SH-SY5Y (cell line): ENCODE results near the gene MAST4.

Source experiments
- GATA2 ChIP-seq: IDR thresholded peaks from 2 replicates; pipeline ENCODE4 v1.6.1; 2011; ENCODE audit warnings: mild to moderate bottlenecking, low read depth, low read length
- GATA3 ChIP-seq: IDR thresholded peaks from 2 replicates; pipeline ENCODE4 v1.6.1; 2011; ENCODE audit warnings: low read depth, mild to moderate bottlenecking, low read length, moderate library complexity

DNA sequence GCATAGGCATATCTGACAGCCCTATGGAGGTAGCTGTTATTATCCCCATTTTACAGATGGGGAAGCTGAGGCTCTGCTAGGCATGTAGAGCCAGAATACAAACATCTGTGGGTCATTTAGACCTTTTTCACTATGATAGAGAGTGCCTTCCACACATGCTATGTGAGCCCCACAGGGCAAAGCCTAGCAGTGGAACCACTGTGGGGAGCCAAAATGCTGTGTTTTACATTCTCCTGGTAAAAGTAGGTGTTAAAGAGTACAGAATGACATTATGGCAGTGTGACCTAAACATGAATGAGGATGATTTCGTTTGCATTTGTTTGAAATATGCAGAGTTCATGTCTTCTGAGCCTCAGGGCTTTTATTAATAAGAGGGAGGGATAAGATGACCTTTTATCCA lies 265.2 kb downstream of the MAST4 start:
- TF ChIP-seq GATA2 (no peak), GATA3 (no peak)
